DOHH2 (cell line): ENCODE data around the gene ADCK1.

ENCODE experiments used
- H3F3A ChIP-seq: fragments of 200-600 bp; sonication (generic), shearing (Covaris generic); 2 replicates; pipeline ENCODE4 v1.6.0; 2016; ENCODE audit warnings: antibody characterized with exemption, mild to moderate bottlenecking; ENCODE audit not compliant: control insufficient read depth, insufficient read depth
- H3K27ac ChIP-seq: fragments of 200-600 bp; sonication (generic); 2 replicates; pipeline ENCODE4 v1.5.1; 2014; ENCODE audit warnings: low read depth, mild to moderate bottlenecking, low read length, moderate library complexity
- H3K27me3 ChIP-seq: fragments of 200-600 bp; sonication (generic); 2 replicates; pipeline ENCODE4 v1.6.1; 2014; ENCODE audit warnings: mild to moderate bottlenecking, low read length, mixed read lengths; ENCODE audit not compliant: control insufficient read depth
- H3K36me3 ChIP-seq: fragments of 200-600 bp; sonication (generic); 2 replicates; pipeline ENCODE4 v1.6.1; 2014; ENCODE audit warnings: mild to moderate bottlenecking, low read length, moderate library complexity, mixed read lengths; ENCODE audit not compliant: control insufficient read depth
- H3K4me1 ChIP-seq: fragments of 200-600 bp; sonication (generic); 2 replicates; pipeline ENCODE4 v1.6.1; 2014; ENCODE audit warnings: mild to moderate bottlenecking, low read length, mixed read lengths; ENCODE audit not compliant: control insufficient read depth
- H3K4me2 ChIP-seq: fragments of 200-600 bp; sonication (generic); 2 replicates; pipeline ENCODE4 v1.6.0; 2014; ENCODE audit warnings: mild to moderate bottlenecking, low read length, moderate library complexity
- H3K4me3 ChIP-seq: fragments of 200-600 bp; sonication (generic); 2 replicates; pipeline ENCODE4 v1.5.1; 2014; ENCODE audit warnings: mild to moderate bottlenecking, low read length, mixed read lengths
- H3K79me2 ChIP-seq: fragments of 200-600 bp; sonication (generic); 2 replicates; pipeline ENCODE4 v1.6.1; 2014; ENCODE audit warnings: mild to moderate bottlenecking, low read length, mixed read lengths; ENCODE audit not compliant: control insufficient read depth
- H3K9me2 ChIP-seq: fragments of 200-600 bp; sonication (generic); replicated peaks from 2 replicates; pipeline ENCODE4 v1.6.1; 2014; ENCODE audit warnings: mild to moderate bottlenecking, low read length, mixed read lengths; ENCODE audit not compliant: control insufficient read depth
- H3K9me3 ChIP-seq: fragments of 200-600 bp; sonication (generic); 2 replicates; pipeline ENCODE4 v1.6.1; 2014; ENCODE audit warnings: antibody characterized with exemption, low read length, mixed read lengths; ENCODE audit not compliant: control insufficient read depth, insufficient read depth
- H4K20me1 ChIP-seq: fragments of 200-600 bp; sonication (generic); 2 replicates; pipeline ENCODE4 v1.6.0; 2014; ENCODE audit warnings: low read depth, mild to moderate bottlenecking, antibody characterized with exemption, low read length, moderate library complexity; ENCODE audit not compliant: control insufficient read depth, insufficient read depth
- EZH2phosphoT487 ChIP-seq: fragments of 200-600 bp; sonication (generic); IDR thresholded peaks from 2 replicates; pipeline ENCODE4 v1.6.1; 2017; ENCODE audit warnings: borderline replicate concordance, mild to moderate bottlenecking, antibody characterized with exemption, low read length, moderate library complexity, mixed read lengths
- TF ChIP-seq, protein P1 (sequence below): fragments of 200-600 bp; sonication (generic); IDR thresholded peaks from one replicate; pipeline ENCODE4 v1.5.1; 2014; ENCODE audit warnings: antibody characterized with exemption, mild to moderate bottlenecking, low read depth, low read length; ENCODE audit not compliant: poor library complexity, severe bottlenecking

Gene ADCK1

DNA sequence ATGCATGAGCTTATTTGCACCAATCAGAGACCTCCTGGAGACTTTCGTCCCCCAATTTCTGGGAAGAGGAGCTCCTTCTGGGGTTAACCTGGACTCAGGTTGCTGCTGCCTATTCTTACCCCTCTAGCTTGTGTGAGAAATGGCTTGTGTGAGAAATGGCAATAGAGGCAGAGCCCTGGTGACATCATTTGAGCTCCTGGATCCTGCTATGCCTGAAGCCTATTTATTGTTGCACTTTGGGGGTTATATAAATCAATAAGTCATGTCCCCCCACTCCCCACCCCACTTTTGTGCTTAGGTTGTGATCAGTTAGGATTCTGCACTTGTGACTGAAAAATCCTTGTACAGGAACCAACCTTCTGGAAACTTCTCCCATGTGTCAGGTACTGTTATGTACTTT lies 167.2 kb downstream of the ADCK1 start:
- H3K4me1 ChIP-seq: no peaks in the 10 kb centered on the region
- H3K79me2 ChIP-seq: no peaks in the 10 kb centered on the region

DNA sequence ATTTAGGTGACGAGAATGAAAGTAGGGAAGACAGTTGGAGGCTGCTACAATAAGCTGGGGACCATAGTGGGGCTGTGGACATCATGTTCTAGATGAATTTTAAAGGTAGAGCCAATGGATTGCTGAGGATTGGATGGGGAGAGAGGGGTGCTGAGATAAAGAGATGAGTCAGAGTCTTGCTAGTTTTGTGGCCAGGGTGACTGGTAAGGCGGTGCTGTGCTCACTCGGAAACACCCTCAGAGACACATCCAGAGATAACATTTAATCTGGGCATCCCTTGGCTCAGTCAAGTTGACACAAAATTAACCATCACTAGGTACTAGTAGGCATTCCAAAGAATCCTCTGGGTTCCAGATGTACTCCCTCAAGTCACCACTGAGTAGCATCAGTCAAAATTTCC lies 170.7 kb downstream of the ADCK1 start:
- Histone ChIP-seq H3K4me3 (no peak overlapping the region), H3K27ac (no peak overlapping the region), H3K79me2 (no peaks in the 10 kb centered on the region), H3K9me2 (no peaks in the 10 kb centered on the region), H3F3A (no peaks in the 10 kb centered on the region), H3K27me3 (peaks cover 16% of the 10 kb centered on the region), H3K4me1 (no peaks in the 10 kb centered on the region), H3K36me3 (no peaks in the 10 kb centered on the region), H3K9me3 (no peaks in the 10 kb centered on the region), H3K4me2 (no peak overlapping the region), H4K20me1 (no peaks in the 10 kb centered on the region)
- TF ChIP-seq EZH2phosphoT487: no peak
- TF ChIP-seq, protein P1, sequence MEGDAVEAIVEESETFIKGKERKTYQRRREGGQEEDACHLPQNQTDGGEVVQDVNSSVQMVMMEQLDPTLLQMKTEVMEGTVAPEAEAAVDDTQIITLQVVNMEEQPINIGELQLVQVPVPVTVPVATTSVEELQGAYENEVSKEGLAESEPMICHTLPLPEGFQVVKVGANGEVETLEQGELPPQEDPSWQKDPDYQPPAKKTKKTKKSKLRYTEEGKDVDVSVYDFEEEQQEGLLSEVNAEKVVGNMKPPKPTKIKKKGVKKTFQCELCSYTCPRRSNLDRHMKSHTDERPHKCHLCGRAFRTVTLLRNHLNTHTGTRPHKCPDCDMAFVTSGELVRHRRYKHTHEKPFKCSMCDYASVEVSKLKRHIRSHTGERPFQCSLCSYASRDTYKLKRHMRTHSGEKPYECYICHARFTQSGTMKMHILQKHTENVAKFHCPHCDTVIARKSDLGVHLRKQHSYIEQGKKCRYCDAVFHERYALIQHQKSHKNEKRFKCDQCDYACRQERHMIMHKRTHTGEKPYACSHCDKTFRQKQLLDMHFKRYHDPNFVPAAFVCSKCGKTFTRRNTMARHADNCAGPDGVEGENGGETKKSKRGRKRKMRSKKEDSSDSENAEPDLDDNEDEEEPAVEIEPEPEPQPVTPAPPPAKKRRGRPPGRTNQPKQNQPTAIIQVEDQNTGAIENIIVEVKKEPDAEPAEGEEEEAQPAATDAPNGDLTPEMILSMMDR: no peak

More for the DNA sequence above, 167.2 kb downstream of the ADCK1 start:
- H3K4me3 ChIP-seq: no peak overlapping the region
- H3K27ac ChIP-seq: no peak overlapping the region
- TF ChIP-seq, protein P1: no peak
- TF ChIP-seq EZH2phosphoT487: no peak
- H3K9me3 ChIP-seq: no peaks in the 10 kb centered on the region
- H3K36me3 ChIP-seq: no peaks in the 10 kb centered on the region
- no peaks in the 10 kb centered on the region for H3K9me2 ChIP-seq
- H4K20me1 ChIP-seq: no peaks in the 10 kb centered on the region
- no peak overlapping the region for H3K4me2 ChIP-seq
- H3K27me3 ChIP-seq: peaks cover 19% of the 10 kb centered on the region
- no peaks in the 10 kb centered on the region for H3F3A ChIP-seq

DNA sequence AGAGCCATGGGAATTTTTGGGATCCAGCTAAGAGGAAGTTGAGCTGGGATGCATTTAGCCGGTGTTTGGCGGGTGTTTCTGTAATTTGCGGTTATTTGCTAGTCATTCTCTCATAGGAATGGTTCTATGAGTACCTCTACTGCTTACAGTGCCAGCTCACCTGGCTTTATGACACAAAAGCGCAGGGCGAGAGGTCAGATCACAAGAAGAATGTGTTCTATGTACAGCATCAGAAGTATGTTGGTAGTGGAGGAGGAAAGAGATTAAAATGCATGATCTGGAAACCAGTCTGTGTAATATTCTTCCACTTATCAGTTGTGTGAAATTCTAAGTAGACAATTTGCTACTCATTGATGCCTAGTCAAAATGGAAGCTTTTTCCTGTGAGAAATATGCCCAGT lies 173.3 kb downstream of the ADCK1 start:
- Histone ChIP-seq H3K4me1 (no peaks in the 10 kb centered on the region), H3K79me2 (no peaks in the 10 kb centered on the region), H3K4me3 (no peak overlapping the region), H3K9me2 (no peaks in the 10 kb centered on the region), H3F3A (no peaks in the 10 kb centered on the region), H3K4me2 (no peak overlapping the region), H3K36me3 (no peaks in the 10 kb centered on the region), H3K27ac (no peak overlapping the region), H3K9me3 (no peaks in the 10 kb centered on the region), H3K27me3 (peaks cover 17% of the 10 kb centered on the region), H4K20me1 (no peaks in the 10 kb centered on the region)
- TF ChIP-seq, protein P1: no peak
- TF ChIP-seq EZH2phosphoT487: no peak

DNA sequence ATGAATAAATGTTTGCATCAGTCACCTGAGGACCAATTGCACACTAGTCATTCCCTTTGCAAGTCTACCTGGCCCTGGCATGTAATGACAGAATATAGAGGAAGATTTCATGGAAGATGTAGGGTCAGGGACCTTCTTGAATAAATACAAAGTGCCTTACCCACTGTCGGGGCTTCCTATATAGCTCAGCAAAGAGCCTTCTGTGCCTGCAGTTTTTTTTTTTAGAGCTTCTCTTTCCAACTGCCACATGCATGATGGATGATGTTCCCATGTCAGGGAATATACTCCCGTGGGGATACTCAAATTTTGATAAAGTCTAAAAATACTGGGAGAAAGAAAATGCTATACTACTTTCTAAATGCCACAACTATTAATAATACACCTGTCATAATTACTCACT lies 176.7 kb downstream of the ADCK1 start:
- no peak overlapping the region for H3K4me3 ChIP-seq
- H3K9me2 ChIP-seq: no peaks in the 10 kb centered on the region
- no peak for TF ChIP-seq EZH2phosphoT487
- TF ChIP-seq, protein P1: no peak
- no peaks in the 10 kb centered on the region for H3F3A ChIP-seq
- no peaks in the 10 kb centered on the region for H3K36me3 ChIP-seq
- no peaks in the 10 kb centered on the region for H3K4me1 ChIP-seq
- no peaks in the 10 kb centered on the region for H3K9me3 ChIP-seq
- H3K27me3 ChIP-seq: peaks cover 14% of the 10 kb centered on the region
- no peaks in the 10 kb centered on the region for H4K20me1 ChIP-seq
- H3K27ac ChIP-seq: no peak overlapping the region
- H3K79me2 ChIP-seq: no peaks in the 10 kb centered on the region
- no peak overlapping the region for H3K4me2 ChIP-seq
